ENCODE data around the gene NAA10.

GRCh38 chrX:153926552-153926857 is 8.3 kb downstream of the NAA10 start:
- no peak for TF ChIP-seq CREB1 (IDR thresholded peaks at IDR 0.05; ENCODE audit: low read depth)
- TF ChIP-seq NFIC (IDR thresholded peaks at IDR 0.05), result no peak
- TF ChIP-seq ZBTB7A (IDR thresholded peaks at IDR 0.05; ENCODE audit: low read depth), result no peak
- TF ChIP-seq TAF1 (IDR thresholded peaks at IDR 0.05; ENCODE audit: low read depth), result no peak
- no peak for TF ChIP-seq MAX (IDR thresholded peaks at IDR 0.05)

All from Ishikawa (cell line).